Suprapubic skin (tissue), 3 donors: ENCODE measurements around the gene ELANE.

ENCODE experiments used
- CTCF ChIP-seq, 2 donors: fragments of 200-600 bp in 1 of 2; fragments of 450-650 bp in 1 of 2; sonication (generic) in 1 of 2; IDR thresholded peaks; one replicate each; pipeline ENCODE4 v1.5.1; 2016 to 2019; ENCODE audit warnings: antibody characterized with exemption in 2 of 2, mild to moderate bottlenecking in 1 of 2, moderate library complexity in 1 of 2
- POLR2AphosphoS5 ChIP-seq, 3 donors: sonication (generic); formaldehyde crosslinking; IDR thresholded peaks; one replicate each; pipeline ENCODE4 v1.6.1; 2017; ENCODE audit warnings: antibody characterized with exemption in 3 of 3

GRCh38 chr19:811506-812048 is 40.5 kb upstream of the ELANE start:
- TF ChIP-seq POLR2AphosphoS5 (IDR thresholded peaks at IDR 0.05) (no peak), CTCF (IDR thresholded peaks at IDR 0.05) (no peak)
